K562 (cell line): ENCODE measurements around the gene THYN1.

Experiments used
- CEBPB ChIP-seq: fragments of 450-650 bp; IDR thresholded peaks from 2 replicates; pipeline ENCODE4 v1.6.1; 2016; ENCODE audit warnings: missing genetic modification characterization, missing compliant biosample characterization
- EP300 ChIP-seq: IDR thresholded peaks from 2 replicates; pipeline ENCODE4 v1.6.1; 2012; ENCODE audit warnings: low read length, improper control_type of control experiment
- FOXJ3 ChIP-seq: sonication (generic); formaldehyde crosslinking; IDR thresholded peaks from 2 replicates; pipeline ENCODE4 v1.4.0; 2020; ENCODE audit warnings: mild to moderate bottlenecking, missing genetic modification reagents
- IRF1 ChIP-seq: sonication (generic); formaldehyde crosslinking; IDR thresholded peaks from 2 replicates; pipeline ENCODE4 v1.8.0; 2022; ENCODE audit warnings: missing genetic modification reagents, mild to moderate bottlenecking, borderline replicate concordance
- KLF16 ChIP-seq: IDR thresholded peaks from 2 replicates; pipeline ENCODE4 v1.6.1; 2016; ENCODE audit warnings: antibody characterized with exemption
- NRF1 ChIP-seq, 2 experiments: fragments of 450-650 bp; IDR thresholded peaks in 1 of 2; conservative IDR thresholded peaks in 1 of 2; 2 replicates each; pipeline ENCODE4 v1.6.1; 2014; ENCODE audit warnings: mild to moderate bottlenecking in 2 of 2
- POLR2A ChIP-seq: fragments of 450-650 bp; conservative IDR thresholded peaks from 2 replicates; pipeline ENCODE4 v1.6.1; 2016
- POLR2AphosphoS2 ChIP-seq: IDR thresholded peaks from 2 replicates; pipeline ENCODE4 v1.6.1; 2012; ENCODE audit warnings: low read length, improper control_type of control experiment
- SMARCE1 ChIP-seq: fragments of 450-650 bp; IDR thresholded peaks from 2 replicates; pipeline ENCODE4 v1.7.1; 2016; ENCODE audit warnings: mild to moderate bottlenecking
- TCF15 ChIP-seq: fragments of 250-450 bp; sonication (Bioruptor Pico); IDR thresholded peaks from 2 replicates; pipeline ENCODE4 v1.8.0; 2022; ENCODE audit warnings: moderate library complexity, mild to moderate bottlenecking, inconsistent platforms
- ZNF165 ChIP-seq: fragments of 250-450 bp; sonication (Bioruptor Pico); IDR thresholded peaks from 2 replicates; pipeline ENCODE4 v1.4.0; 2020; ENCODE audit warnings: borderline replicate concordance
- ZNF584 ChIP-seq: fragments of 200-800 bp; sonication (Bioruptor generic); IDR thresholded peaks from 2 replicates; pipeline ENCODE4 v1.6.1; 2016; ENCODE audit warnings: low read depth, mild to moderate bottlenecking, missing genetic modification characterization, missing compliant biosample characterization
- TF ChIP-seq, protein P1 (sequence below), 3 experiments: IDR thresholded peaks in 2 of 3; conservative IDR thresholded peaks in 1 of 3; 2 replicates each; pipeline ENCODE4 v1.5.1; 2011 to 2012; ENCODE audit warnings: low read length in 3 of 3, mild to moderate bottlenecking in 3 of 3, control low read depth in 2 of 3, improper control_type of control experiment in 1 of 3, inconsistent platforms in 1 of 3, low read depth in 1 of 3, mixed read lengths in 1 of 3, moderate library complexity in 1 of 3; ENCODE audit not compliant: insufficient read depth in 2 of 3

GRCh38 chr11:134246678-134247077 is 6.5 kb downstream of the THYN1 start:
- no peak for TF ChIP-seq KLF16
- TF ChIP-seq POLR2AphosphoS2, result no peak
- no peak for TF ChIP-seq NRF1 (conservative IDR thresholded peaks at IDR 0.05 in 1 of 2, IDR thresholded peaks at IDR 0.05 in 1 of 2)
- TF ChIP-seq POLR2A, result no peak
- no peak for TF ChIP-seq ZNF584
- no peak for TF ChIP-seq ZNF165 (CRISPR knock-in tag)
- TF ChIP-seq TCF15 (CRISPR knock-in tag), result no peak
- no peak for TF ChIP-seq CEBPB (tag)
- TF ChIP-seq, protein P1, sequence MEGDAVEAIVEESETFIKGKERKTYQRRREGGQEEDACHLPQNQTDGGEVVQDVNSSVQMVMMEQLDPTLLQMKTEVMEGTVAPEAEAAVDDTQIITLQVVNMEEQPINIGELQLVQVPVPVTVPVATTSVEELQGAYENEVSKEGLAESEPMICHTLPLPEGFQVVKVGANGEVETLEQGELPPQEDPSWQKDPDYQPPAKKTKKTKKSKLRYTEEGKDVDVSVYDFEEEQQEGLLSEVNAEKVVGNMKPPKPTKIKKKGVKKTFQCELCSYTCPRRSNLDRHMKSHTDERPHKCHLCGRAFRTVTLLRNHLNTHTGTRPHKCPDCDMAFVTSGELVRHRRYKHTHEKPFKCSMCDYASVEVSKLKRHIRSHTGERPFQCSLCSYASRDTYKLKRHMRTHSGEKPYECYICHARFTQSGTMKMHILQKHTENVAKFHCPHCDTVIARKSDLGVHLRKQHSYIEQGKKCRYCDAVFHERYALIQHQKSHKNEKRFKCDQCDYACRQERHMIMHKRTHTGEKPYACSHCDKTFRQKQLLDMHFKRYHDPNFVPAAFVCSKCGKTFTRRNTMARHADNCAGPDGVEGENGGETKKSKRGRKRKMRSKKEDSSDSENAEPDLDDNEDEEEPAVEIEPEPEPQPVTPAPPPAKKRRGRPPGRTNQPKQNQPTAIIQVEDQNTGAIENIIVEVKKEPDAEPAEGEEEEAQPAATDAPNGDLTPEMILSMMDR (IDR thresholded peaks at IDR 0.05 in 2 of 3, conservative IDR thresholded peaks at IDR 0.05 in 1 of 3; ENCODE audit: insufficient read depth in 2 of 3, low read depth in 1 of 3, low read length in 3 of 3), result no peak
- TF ChIP-seq IRF1, result no peak
- no peak for TF ChIP-seq EP300
- no peak for TF ChIP-seq FOXJ3 (CRISPR knock-in tag)
- no peak for TF ChIP-seq SMARCE1
